HG03565 (cell line): ENCODE measurements around the gene MAGEB6.
"Not testable (repeated sequence)": the region's sequence is repeated elsewhere in the genome, so short reads cannot be mapped to it uniquely, and the experiment has no call there.

Experiments
- ATAC-seq: cut with Tn5 transposase; IDR thresholded peaks from one replicate; pipeline ENCODE4 v1.9.1; 2021; ENCODE audit warnings: mild to moderate bottlenecking, moderate library complexity; ENCODE audit not compliant: unreplicated experiment

The MAGEB6 gene

GRCh38 chrX:26192204-26192603 is at the start of gene MAGEB6:
Gene MAGEB6 (plus strand): TSS chrX:26192440. CDS start chrX:26193847, 1,407 bp downstream.
- no peak for ATAC-seq

GRCh38 chrX:26146024-26146423 is 46.2 kb upstream of the MAGEB6 start:
- no peak for ATAC-seq

GRCh38 chrX:26160301-26160700 is 31.9 kb upstream of the MAGEB6 start, which contains the start of gene MAGEB6B:
Gene MAGEB6B (plus strand): TSS chrX:26160601. CDS start chrX:26160601, 0 bp downstream.
- no peak for ATAC-seq

GRCh38 chrX:26203561-26203960 is 11.3 kb downstream of the MAGEB6 start:
- ATAC-seq, result no peak

- ATAC-seq, result not testable (repeated sequence)
Measured at GRCh38 chrX:26204717-26205116, 12.5 kb downstream of the MAGEB6 start.

- no peak for ATAC-seq
Measured at GRCh38 chrX:26208012-26208411, 15.8 kb downstream of the MAGEB6 start.

- no peak for ATAC-seq
Measured at GRCh38 chrX:26215869-26216268, 23.6 kb downstream of the MAGEB6 start, which contains the start of gene MAGEB5. Gene MAGEB5 (plus strand): TSS chrX:26216169. CDS start chrX:26217302, 1,133 bp downstream.

- ATAC-seq, result no peak
Measured at GRCh38 chrX:26219351-26219750, 27.1 kb downstream of the MAGEB6 start.

- no peak for ATAC-seq
Measured at GRCh38 chrX:26234177-26234576, 41.9 kb downstream of the MAGEB6 start.
